Hepatocyte (in vitro differentiated cells): ENCODE data around the gene TMEM14A.

Experiments
- CTCF ChIP-seq: fragments of 200-600 bp; sonication (generic); IDR thresholded peaks from 2 replicates; pipeline ENCODE4 v1.5.1; 2016; ENCODE audit warnings: antibody characterized with exemption, mild to moderate bottlenecking; ENCODE audit not compliant: poor library complexity
- EZH2 ChIP-seq: fragments of 200-600 bp; sonication (generic); IDR thresholded peaks from 2 replicates; pipeline ENCODE4 v1.6.1; 2016; ENCODE audit warnings: antibody characterized with exemption, mild to moderate bottlenecking, borderline replicate concordance
- EZH2phosphoT487 ChIP-seq: fragments of 200-600 bp; sonication (generic); IDR thresholded peaks from one replicate; pipeline ENCODE4 v1.6.1; 2018; ENCODE audit warnings: antibody characterized with exemption, mild to moderate bottlenecking, low read depth, moderate library complexity; ENCODE audit not compliant: unreplicated experiment, severe bottlenecking

- TF ChIP-seq CTCF (no peak), EZH2 (no peak), EZH2phosphoT487 (no peak)
These were observed 35.8 kb upstream of the TMEM14A start for GRCh38 chr6:52635049-52635577.
